ENCODE measurements around the gene DEPDC7.

DNA sequence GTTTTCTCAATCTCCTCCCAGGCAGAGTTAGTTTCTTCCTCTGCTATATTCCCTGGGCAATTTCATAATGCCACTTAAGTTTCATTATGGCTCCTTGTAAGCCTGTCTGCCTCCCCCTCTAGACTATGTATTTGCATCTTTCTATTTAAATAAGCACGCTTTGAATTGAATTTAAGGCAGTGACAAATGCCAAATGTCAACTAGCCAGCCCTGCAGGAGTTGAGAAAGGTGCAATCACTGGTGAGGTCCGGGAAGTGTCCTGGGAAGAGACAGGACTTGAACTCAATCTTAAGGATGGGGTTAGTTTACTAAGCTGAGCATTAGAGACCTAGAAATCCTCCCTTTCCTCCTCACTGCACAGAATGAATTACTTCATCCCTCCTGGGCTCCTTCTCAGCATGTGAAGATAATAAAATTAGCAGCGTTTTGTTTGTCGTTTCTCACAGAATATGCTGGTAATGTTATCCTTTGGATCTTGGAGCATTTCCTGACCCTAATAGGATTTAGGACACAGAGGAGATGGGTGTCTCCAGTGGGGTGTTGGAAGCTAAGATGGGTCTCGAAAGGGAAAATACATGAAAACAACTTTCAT lies 25.3 kb downstream of the DEPDC7 start:
- no peak for TF ChIP-seq EP300 (IDR thresholded peaks at IDR 0.05; ENCODE audit: borderline replicate concordance in 1 of 2, low read depth in 2 of 2, low read length in 2 of 2)
- TF ChIP-seq, protein P1, sequence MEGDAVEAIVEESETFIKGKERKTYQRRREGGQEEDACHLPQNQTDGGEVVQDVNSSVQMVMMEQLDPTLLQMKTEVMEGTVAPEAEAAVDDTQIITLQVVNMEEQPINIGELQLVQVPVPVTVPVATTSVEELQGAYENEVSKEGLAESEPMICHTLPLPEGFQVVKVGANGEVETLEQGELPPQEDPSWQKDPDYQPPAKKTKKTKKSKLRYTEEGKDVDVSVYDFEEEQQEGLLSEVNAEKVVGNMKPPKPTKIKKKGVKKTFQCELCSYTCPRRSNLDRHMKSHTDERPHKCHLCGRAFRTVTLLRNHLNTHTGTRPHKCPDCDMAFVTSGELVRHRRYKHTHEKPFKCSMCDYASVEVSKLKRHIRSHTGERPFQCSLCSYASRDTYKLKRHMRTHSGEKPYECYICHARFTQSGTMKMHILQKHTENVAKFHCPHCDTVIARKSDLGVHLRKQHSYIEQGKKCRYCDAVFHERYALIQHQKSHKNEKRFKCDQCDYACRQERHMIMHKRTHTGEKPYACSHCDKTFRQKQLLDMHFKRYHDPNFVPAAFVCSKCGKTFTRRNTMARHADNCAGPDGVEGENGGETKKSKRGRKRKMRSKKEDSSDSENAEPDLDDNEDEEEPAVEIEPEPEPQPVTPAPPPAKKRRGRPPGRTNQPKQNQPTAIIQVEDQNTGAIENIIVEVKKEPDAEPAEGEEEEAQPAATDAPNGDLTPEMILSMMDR (IDR thresholded peaks at IDR 0.05; ENCODE audit: control extremely low read depth in 1 of 3, insufficient read depth in 1 of 3, low read depth in 1 of 3, low read length in 3 of 3), result no peak
- no peak for TF ChIP-seq RAD21 (IDR thresholded peaks at IDR 0.05 in 1 of 2, conservative IDR thresholded peaks at IDR 0.05 in 1 of 2; ENCODE audit: low read depth in 2 of 2, low read length in 2 of 2)
- TF ChIP-seq YY1 (IDR thresholded peaks at IDR 0.05; ENCODE audit: low read depth, low read length), result no peak
- TF ChIP-seq POLR2AphosphoS5 (IDR thresholded peaks at IDR 0.05; ENCODE audit: low read depth, low read length), result no peak
- TF ChIP-seq POLR2A (IDR thresholded peaks at IDR 0.05; ENCODE audit: control extremely low read depth in 1 of 2, low read depth in 2 of 2, low read length in 2 of 2), result no peak
- TF ChIP-seq, protein P2, sequence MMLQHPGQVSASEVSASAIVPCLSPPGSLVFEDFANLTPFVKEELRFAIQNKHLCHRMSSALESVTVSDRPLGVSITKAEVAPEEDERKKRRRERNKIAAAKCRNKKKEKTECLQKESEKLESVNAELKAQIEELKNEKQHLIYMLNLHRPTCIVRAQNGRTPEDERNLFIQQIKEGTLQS (IDR thresholded peaks at IDR 0.05; ENCODE audit: insufficient read depth, low read depth, low read length), result no peak
- no peak for TF ChIP-seq SUZ12 (IDR thresholded peaks at IDR 0.05; ENCODE audit: low read length)
- no peak for TF ChIP-seq CHD1 (IDR thresholded peaks at IDR 0.05; ENCODE audit: low read depth, low read length)
- no peak for TF ChIP-seq TAF7 (optimal IDR thresholded peaks at IDR 0.05; ENCODE audit: borderline replicate concordance, low read depth, low read length)
- no peak for TF ChIP-seq TBP (IDR thresholded peaks at IDR 0.05; ENCODE audit: low read depth, low read length)
- TF ChIP-seq EZH2 (IDR thresholded peaks at IDR 0.05; ENCODE audit: low read depth, low read length, severe bottlenecking), result no peak

Data from H1 (cell line).